GM21576 (cell line): ENCODE measurements around the gene ATP2A3.

Source experiments
- ATAC-seq: cut with Tn5 transposase; IDR thresholded peaks from one replicate; pipeline ENCODE4 v1.9.1; 2021; ENCODE audit warnings: mild to moderate bottlenecking, moderate library complexity; ENCODE audit not compliant: unreplicated experiment

The ATP2A3 gene

DNA sequence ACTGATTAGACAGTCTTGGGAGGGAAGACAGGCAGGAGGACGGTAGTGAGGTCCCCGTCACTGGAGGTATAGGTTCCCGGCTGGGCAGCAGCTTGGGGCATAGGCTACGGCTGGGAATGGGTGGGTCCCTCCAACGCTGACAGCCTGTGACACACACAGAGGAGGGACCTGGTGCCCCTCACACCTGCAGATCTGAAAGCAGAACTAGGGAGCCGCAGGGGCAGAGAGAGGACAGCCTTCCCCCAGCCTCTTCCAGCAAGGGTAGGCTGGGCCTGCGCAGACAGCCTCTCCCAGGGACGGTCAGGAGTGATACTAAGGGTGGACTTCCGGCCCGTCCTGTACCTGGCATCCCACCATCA, 49.9 kb downstream of the ATP2A3 start:
- peak; percentile 41 for ATAC-seq

- peak; percentile 35 for ATAC-seq
These were observed 50.5 kb downstream of the ATP2A3 start for GRCh38 chr17:3913531-3914311.

GRCh38 chr17:3912827-3913226, 51.4 kb downstream of the ATP2A3 start:
- ATAC-seq, result no peak

- ATAC-seq, result peak; percentile 67
These were observed 52.8 kb downstream of the ATP2A3 start for GRCh38 chr17:3911271-3912053.

- ATAC-seq, result no peak
These were observed 53.6 kb downstream of the ATP2A3 start for GRCh38 chr17:3910420-3911270.

DNA sequence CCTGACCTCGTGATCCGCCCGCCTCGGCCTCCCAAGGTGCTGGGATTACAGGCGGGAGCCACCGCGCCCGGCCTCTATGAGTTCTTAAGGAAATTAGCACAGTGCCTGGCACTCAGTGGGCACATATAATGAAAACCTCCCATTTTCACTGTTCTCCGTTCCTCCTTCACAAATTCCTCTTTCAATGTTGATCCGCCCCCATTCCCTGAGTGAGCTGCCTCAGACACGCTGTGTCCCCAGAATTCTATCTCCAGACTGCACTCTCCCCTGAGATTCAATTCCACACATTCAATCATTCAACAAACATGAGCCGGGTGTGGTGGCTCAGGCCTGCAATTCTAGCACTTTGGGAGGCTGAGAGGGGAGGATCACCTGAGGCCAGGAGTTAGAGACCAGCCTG, 55.0 kb downstream of the ATP2A3 start:
- no peak for ATAC-seq

DNA sequence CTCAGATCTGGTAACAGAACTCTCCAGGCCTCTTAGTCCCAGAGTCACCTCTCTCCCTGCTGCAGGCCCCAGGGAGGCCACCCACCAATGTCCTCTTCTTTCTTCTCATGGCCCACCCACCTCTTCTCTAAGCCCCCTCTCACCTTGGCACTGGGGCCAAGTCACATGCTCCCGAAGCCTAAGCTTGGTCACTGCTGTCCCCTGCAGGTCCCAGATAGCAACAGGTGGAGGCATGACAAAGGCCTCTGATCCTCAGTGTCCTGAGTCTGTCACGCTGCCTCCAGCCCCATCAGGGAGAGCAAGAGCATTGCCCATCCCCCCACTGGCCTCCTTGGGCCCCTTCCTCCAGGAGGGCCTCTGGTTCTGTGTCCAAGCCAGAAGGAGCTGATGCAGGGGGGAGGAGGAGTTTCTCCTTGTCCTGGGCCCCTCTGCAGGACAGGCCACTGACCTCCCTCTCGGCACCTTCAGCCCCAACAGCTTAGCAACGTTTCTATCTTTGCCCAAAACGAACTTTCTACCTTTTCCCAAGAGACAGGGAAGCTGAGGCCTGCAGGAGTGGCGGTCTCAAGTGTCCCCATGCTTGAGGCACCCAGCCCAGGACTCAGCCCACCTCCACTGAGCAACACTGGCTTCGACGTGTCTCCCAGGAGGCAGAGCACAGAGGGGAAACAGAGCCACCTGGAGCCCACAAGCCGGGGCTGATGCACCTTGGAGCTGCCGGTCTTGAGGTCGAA, 56.6 kb downstream of the ATP2A3 start:
- ATAC-seq, result no peak

DNA sequence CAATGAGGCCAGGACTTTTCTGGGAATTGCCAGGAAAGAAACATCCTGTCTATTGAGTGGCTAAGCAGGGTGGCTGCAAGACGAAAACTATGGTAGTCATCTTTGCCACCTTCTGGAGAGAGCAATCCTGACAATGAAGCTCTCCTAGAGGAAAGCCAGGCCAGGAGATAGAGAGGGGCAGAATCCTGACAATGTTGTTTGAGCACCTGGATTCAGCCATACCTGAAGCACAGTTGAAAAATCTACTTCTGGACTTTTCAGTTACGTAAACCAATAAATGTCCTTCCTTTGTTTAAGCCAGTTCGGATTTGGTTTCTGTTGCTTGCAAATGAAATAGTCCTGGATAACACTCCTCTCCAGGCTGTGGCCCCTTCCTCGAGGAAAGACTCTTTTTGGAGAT, 57.4 kb downstream of the ATP2A3 start:
- ATAC-seq, result no peak

DNA sequence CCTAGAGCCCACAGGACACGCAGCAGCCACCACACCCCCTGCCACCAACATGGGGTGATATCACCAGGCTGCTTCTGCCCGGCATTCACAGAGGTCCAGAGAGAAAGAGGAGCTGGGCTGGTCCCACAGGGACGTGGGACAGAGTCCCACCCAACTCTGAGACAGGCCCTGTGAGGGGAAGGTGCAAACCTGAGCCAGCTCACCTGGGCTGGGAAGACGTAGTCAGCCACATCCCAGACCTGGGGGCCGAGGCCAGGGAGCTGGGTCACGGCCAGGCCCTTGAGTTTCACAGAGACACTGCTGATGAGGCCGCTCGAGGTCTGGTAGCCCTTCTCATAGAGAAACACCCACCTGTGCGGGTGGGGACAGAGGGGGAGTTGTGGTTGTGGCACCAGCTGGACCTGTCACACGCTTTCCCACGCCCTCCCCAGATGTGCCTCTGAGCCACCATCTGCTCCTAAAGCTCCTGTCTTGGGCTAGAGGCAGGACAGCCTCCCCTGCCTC, 59.2 kb downstream of the ATP2A3 start:
- ATAC-seq, result no peak

- ATAC-seq, result no peak
These were observed 59.7 kb downstream of the ATP2A3 start for GRCh38 chr17:3904501-3904900.

DNA sequence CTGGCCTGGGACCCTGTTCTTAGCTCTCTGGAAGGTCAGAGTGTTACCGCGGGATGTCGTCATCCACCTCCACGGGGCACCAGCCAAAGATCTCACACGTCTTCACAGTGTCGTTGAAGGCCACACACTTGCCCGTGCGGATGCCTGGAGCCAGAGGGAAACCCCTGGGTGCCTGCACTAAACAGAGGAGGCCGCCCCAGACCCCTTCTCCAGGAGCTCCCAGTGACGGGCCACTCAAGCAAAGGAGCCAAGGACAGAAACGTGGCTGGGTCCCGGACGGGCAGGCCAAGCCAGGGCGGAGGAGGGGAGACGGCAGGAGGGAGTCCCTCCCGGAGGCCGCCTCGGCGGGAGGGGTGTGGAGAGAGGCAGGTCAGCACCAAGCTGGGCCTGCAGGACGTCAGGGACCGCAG, 60.4 kb downstream of the ATP2A3 start:
- no peak for ATAC-seq

DNA sequence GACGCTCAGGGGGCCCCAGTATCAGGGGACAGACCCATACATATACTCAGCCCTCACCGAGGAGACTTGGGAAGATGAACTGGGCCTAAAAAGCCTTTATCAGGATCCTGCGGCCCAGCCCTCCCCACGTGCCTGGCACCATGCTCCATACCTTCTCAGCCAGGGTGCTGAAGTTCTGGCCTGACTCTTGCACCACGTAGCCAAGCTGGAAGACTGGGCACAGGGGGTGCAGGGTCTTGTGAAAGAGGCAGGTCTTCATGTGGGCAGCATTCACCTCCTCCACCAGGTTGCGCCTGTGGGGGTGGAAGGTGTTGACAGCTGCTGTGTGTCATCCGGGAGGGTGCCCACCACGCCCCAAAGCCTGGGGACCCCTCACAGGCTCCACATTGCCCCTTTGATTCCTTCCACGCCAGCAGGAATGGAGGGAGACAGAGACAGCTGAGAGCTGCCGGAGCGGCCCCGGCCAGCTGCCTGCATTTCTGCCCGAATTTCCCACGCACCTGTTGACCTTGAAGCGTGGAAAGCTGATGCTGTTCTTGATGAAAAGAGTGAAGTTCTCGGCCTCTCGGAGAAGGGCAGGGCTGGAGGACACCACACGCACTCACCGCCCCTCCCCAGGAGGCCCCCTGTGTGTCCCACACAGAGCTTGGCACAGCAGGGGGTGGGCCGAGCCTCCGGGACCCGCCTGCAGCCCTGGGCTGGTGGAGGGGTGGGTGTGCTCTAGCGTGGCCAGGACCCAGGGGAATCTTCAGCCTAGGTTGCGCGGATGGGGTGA, 61.0 kb downstream of the ATP2A3 start:
- no peak for ATAC-seq

- no peak for ATAC-seq
These were observed 63.6 kb downstream of the ATP2A3 start for GRCh38 chr17:3900646-3901045.

GRCh38 chr17:3897731-3898130, 66.5 kb downstream of the ATP2A3 start:
- ATAC-seq, result no peak

DNA sequence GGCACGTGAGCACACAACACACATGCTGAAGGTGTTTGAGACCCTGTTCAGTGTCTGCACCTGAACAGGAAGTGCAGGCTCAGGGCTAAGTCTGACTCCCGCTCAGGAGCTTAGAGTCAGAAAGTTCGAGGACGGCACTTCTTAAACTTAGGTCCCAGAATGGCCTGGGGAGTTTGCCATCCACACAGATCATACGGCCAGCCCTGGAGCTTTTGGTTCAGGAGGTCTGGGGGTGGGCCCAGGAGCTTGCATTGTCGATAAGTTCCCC, 67.3 kb downstream of the ATP2A3 start:
- ATAC-seq, result no peak

DNA sequence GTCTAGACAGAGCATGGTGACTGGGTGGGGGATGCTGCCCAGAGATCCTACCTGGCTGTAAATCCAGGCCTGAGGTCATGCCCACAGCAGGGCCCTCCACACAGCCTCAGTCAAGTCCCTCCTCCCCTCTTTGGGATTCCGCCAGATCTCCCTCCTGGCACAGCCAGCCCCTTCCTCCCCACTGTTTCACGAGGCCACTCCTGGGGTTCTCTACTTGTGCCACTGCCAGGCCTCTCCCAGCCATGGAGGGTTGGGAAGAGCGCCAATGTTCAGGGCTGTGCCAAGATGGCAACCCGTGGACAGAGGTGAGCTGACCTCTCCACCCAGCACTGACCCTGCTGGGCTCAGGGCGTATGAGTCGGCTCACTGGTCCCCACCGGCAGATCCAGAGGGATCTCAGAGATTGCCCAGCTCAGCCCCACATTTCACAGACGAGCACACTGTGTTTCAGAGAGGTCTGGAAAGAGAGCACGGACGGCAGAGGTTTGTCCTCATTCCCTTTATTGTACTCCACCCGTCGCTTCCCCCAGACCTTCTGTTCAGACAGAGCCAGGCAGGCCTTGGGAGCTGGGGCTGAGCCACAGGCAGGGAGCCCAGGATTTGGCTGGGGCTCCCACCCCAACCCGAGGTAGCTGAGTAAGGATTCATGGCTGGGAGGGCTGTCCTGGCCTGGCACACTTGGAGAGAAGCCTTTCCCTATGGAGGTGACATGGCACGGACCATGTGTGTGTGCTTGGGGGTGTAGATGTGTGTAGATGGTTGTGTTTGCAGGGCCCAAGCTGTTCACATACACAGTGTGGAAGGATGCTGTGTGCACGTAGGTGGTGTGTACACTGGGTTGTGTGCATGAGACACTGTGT, 67.9 kb downstream of the ATP2A3 start:
- ATAC-seq, result no peak

DNA sequence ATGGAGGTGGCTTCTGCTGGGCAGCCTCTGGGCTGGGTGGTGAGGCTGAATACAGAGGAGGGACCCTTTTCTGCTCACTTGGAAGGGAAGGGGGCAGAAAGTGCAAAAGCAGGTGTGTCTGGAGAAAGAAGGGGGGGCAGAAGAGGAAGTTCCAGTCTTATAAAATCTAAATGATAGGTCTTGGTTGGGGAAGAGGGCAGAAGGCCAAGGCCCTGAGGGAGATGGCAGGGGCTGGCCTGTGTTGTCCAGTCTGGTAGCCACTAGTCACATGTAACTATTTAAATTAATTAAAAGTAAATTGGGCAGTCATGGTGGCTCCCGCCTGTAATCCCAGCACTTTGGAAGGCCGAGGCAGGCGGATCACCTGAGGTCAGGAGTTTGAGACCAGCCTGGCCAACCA, 68.9 kb downstream of the ATP2A3 start:
- ATAC-seq, result no peak

- ATAC-seq, result no peak
These were observed 69.3 kb downstream of the ATP2A3 start for GRCh38 chr17:3894911-3895343.

DNA sequence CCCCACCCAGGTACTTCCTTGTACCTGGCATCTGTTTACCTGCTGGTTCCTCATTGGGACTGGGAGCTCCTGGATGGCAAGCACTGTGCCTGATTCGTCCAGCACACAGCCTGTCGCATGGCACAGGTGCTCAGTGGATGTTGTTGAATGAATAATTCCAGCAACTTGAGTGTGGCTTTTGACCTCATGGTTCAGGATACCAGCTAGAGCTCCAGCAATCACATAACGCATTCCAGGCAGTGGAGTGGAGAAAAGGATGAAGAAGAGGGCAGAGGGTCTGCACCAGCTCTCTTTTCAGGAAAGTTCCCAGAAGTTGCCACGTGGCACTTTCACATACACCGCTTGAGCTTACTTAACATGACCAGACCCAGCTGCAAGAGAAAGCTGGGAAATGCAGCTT, 70.0 kb downstream of the ATP2A3 start:
- ATAC-seq, result no peak
